GM18951 (cell line): Measurements from ENCODE around the gene ARHGAP35.
"Not testable (repeated sequence)": the region's sequence is repeated elsewhere in the genome, so short reads cannot be mapped to it uniquely, and the experiment has no call there.

Experiments
- POLR2A ChIP-seq: IDR thresholded peaks from 4 replicates; pipeline ENCODE4 v1.6.1; 2011; ENCODE audit warnings: mild to moderate bottlenecking; ENCODE audit not compliant: insufficient read length, insufficient read depth; ENCODE audit errors: extremely low read depth
- in situ Hi-C: fragments of 300-500 bp; cut with MboI; formaldehyde crosslinking; loops from one replicate; pipeline ENCODE4 v1.12.0; 2022; ENCODE audit warnings: low sequenced_read_pairs, mixed read lengths, inconsistent platforms; ENCODE audit not compliant: unreplicated experiment

The ARHGAP35 gene

GRCh38 chr19:46867170-46867569, 6.4 kb downstream of the ARHGAP35 start:
- in situ Hi-C loops = no loop called here
- TF ChIP-seq POLR2A = no peak

- TF ChIP-seq POLR2A = no peak
- in situ Hi-C loops = no loop called here
Measured at GRCh38 chr19:46868025-46868802, 7.4 kb downstream of the ARHGAP35 start.

GRCh38 chr19:46871173-46871572, 10.4 kb downstream of the ARHGAP35 start:
- in situ Hi-C loops = not testable (repeated sequence)

GRCh38 chr19:46872967-46873366, 12.2 kb downstream of the ARHGAP35 start:
- no peak for TF ChIP-seq POLR2A
- in situ Hi-C loops = no loop called here

- TF ChIP-seq POLR2A = no peak
Measured at GRCh38 chr19:46875234-46875633, 14.4 kb downstream of the ARHGAP35 start.

GRCh38 chr19:46875657-46876056, 14.9 kb downstream of the ARHGAP35 start:
- no peak for TF ChIP-seq POLR2A
- in situ Hi-C loops = no loop called here

More at GRCh38 chr19:46875234-46875633, 14.4 kb downstream of the ARHGAP35 start:
- in situ Hi-C loops = no loop called here

GRCh38 chr19:46878613-46879375, 18.0 kb downstream of the ARHGAP35 start:
- in situ Hi-C loops = no loop called here

GRCh38 chr19:46880431-46880830, 19.6 kb downstream of the ARHGAP35 start:
- TF ChIP-seq POLR2A = no peak
- in situ Hi-C loops = no loop called here

More at GRCh38 chr19:46878613-46879375, 18.0 kb downstream of the ARHGAP35 start:
- TF ChIP-seq POLR2A = no peak

GRCh38 chr19:46881092-46881491, 20.3 kb downstream of the ARHGAP35 start:
- no peak for TF ChIP-seq POLR2A
- in situ Hi-C loops = no loop called here

GRCh38 chr19:46882034-46882433, 21.2 kb downstream of the ARHGAP35 start:
- in situ Hi-C loops = no loop called here
- no peak for TF ChIP-seq POLR2A

GRCh38 chr19:46882751-46883150, 22.0 kb downstream of the ARHGAP35 start:
- in situ Hi-C loops = not testable (repeated sequence)

- in situ Hi-C loops = no loop called here
- no peak for TF ChIP-seq POLR2A
Measured at GRCh38 chr19:46885411-46885810, 24.6 kb downstream of the ARHGAP35 start.

GRCh38 chr19:46886546-46887239, 25.9 kb downstream of the ARHGAP35 start:
- TF ChIP-seq POLR2A = no peak
- in situ Hi-C loops = no loop called here
